HCT116 (cell line): Measurements from ENCODE around the gene RNF183. TPM values are rescaled to one million over a fixed set of nuclear protein-coding genes. Genes with fewer than 3 reads are reported as not detected.

ENCODE experiments used
- ATAC-seq: fragments of 200-7000 bp; cut with Tn5 transposase; 2 replicates; pipeline ENCODE4 v1.9.1; 2020; ENCODE audit warnings: mild to moderate bottlenecking, moderate library complexity
- BruUV-seq: library from RNA; stranded (reverse); fragments of 400-500 nt; replicated peaks from 2 replicates; lab custom pipeline; 2021; lab: Mats Ljungman, UMichigan
- CTCF ChIA-PET: fragments of 300-600 bp; sonication (Branson Sonifier 250); formaldehyde crosslinking; loops from one replicate; lab custom pipeline; 2021; ENCODE audit warnings: antibody characterized with exemption; lab: Charles Lee
- POLR2A ChIA-PET: fragments of 300-600, 350-600 bp; sonication (Branson Sonifier 250); formaldehyde crosslinking; loops from one replicate; lab custom pipeline; 2021; ENCODE audit warnings: antibody characterized with exemption; lab: Charles Lee
- RAD21 ChIA-PET, 2 experiments: fragments of 300-600 bp; sonication (Branson Sonifier 250); formaldehyde crosslinking; loops; one replicate each; lab custom pipeline; 2023; ENCODE audit warnings: low total read pairs in 2 of 2; ENCODE audit not compliant: uncharacterized antibody in 2 of 2, unreplicated experiment in 2 of 2, low non-redundant PET in 1 of 2; lab: Charles Lee
- DNase-seq: peaks from one replicate; pipeline ENCODE4 v3.0.0-alpha.2; 2010; ENCODE audit warnings: low read depth, low spot score
- H2AFZ ChIP-seq: fragments of 200-600 bp; shearing (Covaris generic), sonication (generic); 2 replicates; pipeline ENCODE4 v1.6.1; 2017; ENCODE audit warnings: low read depth, mixed run types, mixed read lengths, antibody characterized with exemption, low read length; ENCODE audit not compliant: poor library complexity, severe bottlenecking
- H3K27ac ChIP-seq: 2 replicates; pipeline ENCODE4 v1.5.1; 2012; ENCODE audit warnings: low read depth, low read length
- H3K27me3 ChIP-seq: fragments of 200-600 bp; sonication (generic); 2 replicates; pipeline ENCODE4 v1.6.1; 2016; ENCODE audit warnings: mixed run types, low read length, mixed read lengths; ENCODE audit not compliant: insufficient read depth
- H3K36me3 ChIP-seq, 2 experiments: fragments of 200-500 bp in 1 of 2; fragments of 200-600 bp in 1 of 2; sonication (Bioruptor generic) in 1 of 2; sonication (generic) in 1 of 2; 2 replicates each; pipeline versions ENCODE4 v1.5.1 to v1.6.1; 2014 to 2016; ENCODE audit warnings: low read length in 2 of 2, inconsistent platforms in 1 of 2, mixed read lengths in 1 of 2, mixed run types in 1 of 2; ENCODE audit not compliant: insufficient read depth in 2 of 2, control insufficient read depth in 1 of 2
- H3K4me1 ChIP-seq, 2 experiments: fragments of 200-600 bp in 1 of 2; sonication (generic) in 1 of 2; 2 replicates each; pipeline versions ENCODE4 v1.5.1 to v1.6.1; 2012 to 2017; ENCODE audit warnings: low read length in 2 of 2, inconsistent platforms in 1 of 2, mild to moderate bottlenecking in 1 of 2, mixed read lengths in 1 of 2, mixed run types in 1 of 2, moderate library complexity in 1 of 2; ENCODE audit not compliant: insufficient read depth in 2 of 2, control insufficient read depth in 1 of 2
- H3K4me2 ChIP-seq: fragments of 200-600 bp; sonication (generic); 2 replicates; pipeline ENCODE4 v1.6.1; 2017; ENCODE audit warnings: mixed run types, low read length, mixed read lengths
- H3K4me3 ChIP-seq, 2 experiments: fragments of 200-600 bp in 1 of 2; sonication (generic) in 1 of 2; replicated peaks in 1 of 2; 2 replicates each; pipeline ENCODE4 v1.5.1; 2011 to 2016; ENCODE audit warnings: low read length in 2 of 2, control low read depth in 1 of 2, low read depth in 1 of 2, mild to moderate bottlenecking in 1 of 2, mixed read lengths in 1 of 2, mixed run types in 1 of 2
- H3K79me2 ChIP-seq: fragments of 200-600 bp; sonication (generic); 2 replicates; pipeline ENCODE4 v1.6.1; 2017; ENCODE audit warnings: mild to moderate bottlenecking, mixed run types, low read length, moderate library complexity, mixed read lengths; ENCODE audit not compliant: insufficient read depth
- H3K9ac ChIP-seq: fragments of 200-600 bp; sonication (generic); 2 replicates; pipeline ENCODE4 v1.6.1; 2016; ENCODE audit warnings: low read length, mixed read lengths
- H3K9me2 ChIP-seq: fragments of 200-600 bp; sonication (generic), shearing (Covaris generic); 2 replicates; pipeline ENCODE4 v1.6.1; 2017; ENCODE audit warnings: mixed run types, mild to moderate bottlenecking, moderate library complexity; ENCODE audit not compliant: insufficient read depth
- H3K9me3 ChIP-seq, 2 experiments: fragments of 200-500 bp in 1 of 2; fragments of 200-600 bp in 1 of 2; sonication (Bioruptor generic) in 1 of 2; sonication (generic) in 1 of 2; 2 replicates each; pipeline ENCODE4 v1.6.1; 2014 to 2017; ENCODE audit warnings: low read length in 2 of 2, mixed read lengths in 2 of 2, inconsistent platforms in 1 of 2, low read depth in 1 of 2, mild to moderate bottlenecking in 1 of 2, mixed run types in 1 of 2, moderate library complexity in 1 of 2; ENCODE audit not compliant: control insufficient read depth in 1 of 2, insufficient read depth in 1 of 2
- H4K20me1 ChIP-seq: fragments of 200-600 bp; sonication (generic), shearing (Covaris generic); 2 replicates; pipeline ENCODE4 v1.6.1; 2017; ENCODE audit warnings: mixed run types, mild to moderate bottlenecking, moderate library complexity; ENCODE audit not compliant: insufficient read depth
- ATF3 ChIP-seq: IDR thresholded peaks from 2 replicates; pipeline ENCODE4 v1.6.1; 2012
- CBX3 ChIP-seq: IDR thresholded peaks from 2 replicates; pipeline ENCODE4 v1.6.1; 2012; ENCODE audit warnings: low read depth
- CTCF ChIP-seq, 3 experiments: fragments of 200-600 bp in 1 of 3; sonication (generic) in 1 of 3; IDR thresholded peaks in 2 of 3; conservative IDR thresholded peaks in 1 of 3; 2 replicates each; pipeline ENCODE4 v1.5.1; 2012 to 2017; ENCODE audit warnings: low read depth in 2 of 3, low read length in 2 of 3, antibody characterized with exemption in 1 of 3, borderline replicate concordance in 1 of 3, control low read depth in 1 of 3, mild to moderate bottlenecking in 1 of 3, mixed read lengths in 1 of 3, mixed run types in 1 of 3, moderate library complexity in 1 of 3; ENCODE audit not compliant: insufficient read depth in 1 of 3
- EZH2 ChIP-seq: fragments of 200-600 bp; sonication (generic); IDR thresholded peaks from 2 replicates; pipeline ENCODE4 v1.6.1; 2017; ENCODE audit warnings: antibody characterized with exemption, mixed run types
- FOSL1 ChIP-seq: IDR thresholded peaks from 2 replicates; pipeline ENCODE4 v1.6.1; 2012; ENCODE audit warnings: low read depth
- MAX ChIP-seq: IDR thresholded peaks from 2 replicates; pipeline ENCODE4 v1.6.1; 2012
- POLR2AphosphoS5 ChIP-seq: IDR thresholded peaks from 2 replicates; pipeline ENCODE4 v1.6.1; 2011; ENCODE audit warnings: mild to moderate bottlenecking, low read depth, low read length, moderate library complexity
- RAD21 ChIP-seq: IDR thresholded peaks from 2 replicates; pipeline ENCODE4 v1.6.1; 2012; ENCODE audit warnings: low read depth, mild to moderate bottlenecking
- REST ChIP-seq: IDR thresholded peaks from 2 replicates; pipeline ENCODE4 v1.6.1; 2012; ENCODE audit warnings: low read depth
- SIN3A ChIP-seq: IDR thresholded peaks from 2 replicates; pipeline ENCODE4 v1.6.1; 2012; ENCODE audit warnings: low read depth
- SP1 ChIP-seq: IDR thresholded peaks from 2 replicates; pipeline ENCODE4 v1.6.1; 2012; ENCODE audit warnings: low read depth
- YY1 ChIP-seq: IDR thresholded peaks from 2 replicates; pipeline ENCODE4 v1.6.1; 2011; ENCODE audit warnings: low read length, low read depth, moderate library complexity, mild to moderate bottlenecking; ENCODE audit not compliant: insufficient replicate concordance; ENCODE audit errors: extremely low read depth
- ZNF274 ChIP-seq: fragments of 200-500 bp; sonication (Bioruptor generic); IDR thresholded peaks from 2 replicates; pipeline ENCODE4 v1.6.1; 2014; ENCODE audit warnings: mild to moderate bottlenecking, low read depth, low read length, inconsistent platforms
- intact Hi-C: fragments of 100-400 bp; cut with micrococcal nuclease; formaldehyde crosslinking; loops from 2 replicates; pipeline ENCODE4 v1.10.0; 2022
- total RNA-seq: library from RNA; stranded (reverse); gene quantifications from one replicate; pipeline ENCODE4 v1.2.1, GENCODE V29; 2021; ENCODE audit not compliant: unreplicated experiment

The RNF183 gene
- total RNA-seq, 1 experiment from 2014 or later = 0.12 TPM

- ChIA-PET RAD21 (no interaction called here), POLR2A (interaction anchor here (1.1 kb wide), 1 partner anchor 32 kb away, joined by 4 read pairs; the partner anchor contains the start of gene HDHD3), CTCF (no interaction called here)
- ATAC-seq = no peak
- no peaks in the 10 kb centered on the region for H3K36me3 ChIP-seq
- H3K9me2 ChIP-seq = no peaks in the 10 kb centered on the region
- no peak overlapping the region for H2AFZ ChIP-seq
- H4K20me1 ChIP-seq = no peaks in the 10 kb centered on the region
- H3K4me3 ChIP-seq = no peak overlapping the region
- no peak overlapping the region for H3K9ac ChIP-seq
- no peak for TF ChIP-seq SP1
- no peak for TF ChIP-seq FOSL1
- TF ChIP-seq ATF3 = no peak
- no peak for TF ChIP-seq POLR2AphosphoS5
- TF ChIP-seq MAX = no peak
- no peak for TF ChIP-seq CBX3
- no peak for TF ChIP-seq EZH2
- TF ChIP-seq ZNF274 = no peak
- TF ChIP-seq YY1 = no peak
- no peak for TF ChIP-seq SIN3A
- no peak for TF ChIP-seq RAD21
- no peak for TF ChIP-seq CTCF (IDR thresholded peaks at IDR 0.05 in 2 of 3, conservative IDR thresholded peaks at IDR 0.05 in 1 of 3; ENCODE audit: borderline replicate concordance in 1 of 3, insufficient read depth in 1 of 3, low read depth in 2 of 3, low read length in 2 of 3)
- no peak for TF ChIP-seq REST
- H3K79me2 ChIP-seq = peaks cover 3% of the 10 kb centered on the region; the same call in 1 of the 2 replicates
- no peaks in the 10 kb centered on the region for H3K9me3 ChIP-seq
- H3K27ac ChIP-seq = no peak overlapping the region
- no peak overlapping the region for H3K4me2 ChIP-seq
- BruUV-seq = no TSS peak
- intact Hi-C loops = no loop called here
- no peaks in the 10 kb centered on the region for H3K27me3 ChIP-seq
- DNase-seq = no peak
- H3K4me1 ChIP-seq = peaks cover 13 to 29% of the 10 kb centered on the region in 2 experiments
Measured at GRCh38 chr9:113345190-113345589, 42.0 kb upstream of the RNF183 start.
